ACC112 (cell line): ENCODE results near the gene RCOR1.

Experiments
- H2AFZ ChIP-seq: fragments of 200-600 bp; sonication (generic); one replicate; pipeline ENCODE4 v1.6.0; 2017; ENCODE audit warnings: antibody characterized with exemption, low read length; ENCODE audit not compliant: unreplicated experiment
- H3K27ac ChIP-seq: fragments of 200-600 bp; sonication (generic); 2 replicates; pipeline ENCODE4 v1.5.1; 2014; ENCODE audit warnings: low read depth, mild to moderate bottlenecking, antibody characterized with exemption, low read length, moderate library complexity
- H3K27me3 ChIP-seq: fragments of 200-600 bp; sonication (generic); 2 replicates; pipeline ENCODE4 v1.6.1; 2014; ENCODE audit warnings: mild to moderate bottlenecking, antibody characterized with exemption, low read length, moderate library complexity, mixed read lengths; ENCODE audit not compliant: insufficient read depth
- H3K36me3 ChIP-seq: fragments of 200-600 bp; sonication (generic); 2 replicates; pipeline ENCODE4 v1.6.1; 2016; ENCODE audit warnings: mild to moderate bottlenecking, antibody characterized with exemption, low read length, moderate library complexity, mixed read lengths; ENCODE audit not compliant: insufficient read depth
- H3K4me1 ChIP-seq: fragments of 200-600 bp; sonication (generic); one replicate; pipeline ENCODE4 v1.6.1; 2016; ENCODE audit warnings: low read length, mixed read lengths; ENCODE audit not compliant: insufficient read depth, unreplicated experiment, control insufficient read depth
- H3K4me3 ChIP-seq: fragments of 200-600 bp; sonication (generic); 2 replicates; pipeline ENCODE4 v1.5.1; 2014; ENCODE audit warnings: mild to moderate bottlenecking, low read depth, low read length
- H3K79me2 ChIP-seq: fragments of 200-600 bp; sonication (generic); one replicate; pipeline ENCODE4 v1.6.0; 2016; ENCODE audit warnings: low read length; ENCODE audit not compliant: control insufficient read depth, unreplicated experiment, insufficient read depth

RCOR1 gene

GRCh38 chr14:102556098-102556677 lies 36.3 kb upstream of the RCOR1 start:
- H3K27me3 ChIP-seq, result no peaks in the 10 kb centered on the region
- H3K27ac ChIP-seq, result no peak overlapping the region
- no peak overlapping the region for H2AFZ ChIP-seq
- no peaks in the 10 kb centered on the region for H3K79me2 ChIP-seq
- peak overlapping the region; percentile 85; the same call in 1 of the 2 replicates for H3K4me3 ChIP-seq
- no peaks in the 10 kb centered on the region for H3K36me3 ChIP-seq
- peaks cover 22% of the 10 kb centered on the region for H3K4me1 ChIP-seq

GRCh38 chr14:102557434-102558226 lies 34.8 kb upstream of the RCOR1 start:
- Histone ChIP-seq H3K79me2 (no peaks in the 10 kb centered on the region), H3K27ac (no peak overlapping the region), H3K4me1 (peaks cover 10% of the 10 kb centered on the region), H3K4me3 (no peak overlapping the region), H3K36me3 (no peaks in the 10 kb centered on the region), H2AFZ (no peak overlapping the region), H3K27me3 (no peaks in the 10 kb centered on the region)

GRCh38 chr14:102558556-102558955 lies 33.9 kb upstream of the RCOR1 start:
- Histone ChIP-seq H3K4me1 (peaks cover 5% of the 10 kb centered on the region), H3K27me3 (no peaks in the 10 kb centered on the region), H2AFZ (no peak overlapping the region)

GRCh38 chr14:102560458-102561261 lies 31.8 kb upstream of the RCOR1 start:
- no peaks in the 10 kb centered on the region for H3K4me1 ChIP-seq
- no peak overlapping the region for H3K4me3 ChIP-seq
- no peaks in the 10 kb centered on the region for H3K27me3 ChIP-seq
- H2AFZ ChIP-seq, result no peak overlapping the region
- no peaks in the 10 kb centered on the region for H3K36me3 ChIP-seq
- no peak overlapping the region for H3K27ac ChIP-seq
- H3K79me2 ChIP-seq, result no peaks in the 10 kb centered on the region

More at GRCh38 chr14:102558556-102558955, 33.9 kb upstream of the RCOR1 start:
- Histone ChIP-seq H3K4me3 (no peak overlapping the region), H3K79me2 (no peaks in the 10 kb centered on the region), H3K27ac (no peak overlapping the region), H3K36me3 (no peaks in the 10 kb centered on the region)

- H3K4me3 ChIP-seq, result no peak overlapping the region
- H3K4me1 ChIP-seq, result no peaks in the 10 kb centered on the region
- no peaks in the 10 kb centered on the region for H3K27me3 ChIP-seq
These were observed 27.0 kb upstream of the RCOR1 start for GRCh38 chr14:102565331-102565887.

GRCh38 chr14:102565959-102566358 lies 26.5 kb upstream of the RCOR1 start:
- Histone ChIP-seq H3K79me2 (no peaks in the 10 kb centered on the region), H3K27me3 (no peaks in the 10 kb centered on the region), H2AFZ (no peak overlapping the region), H3K4me1 (no peaks in the 10 kb centered on the region), H3K36me3 (no peaks in the 10 kb centered on the region), H3K4me3 (no peak overlapping the region), H3K27ac (no peak overlapping the region)

More at GRCh38 chr14:102565331-102565887, 27.0 kb upstream of the RCOR1 start:
- no peaks in the 10 kb centered on the region for H3K36me3 ChIP-seq
- no peak overlapping the region for H2AFZ ChIP-seq
- no peak overlapping the region for H3K27ac ChIP-seq
- H3K79me2 ChIP-seq, result no peaks in the 10 kb centered on the region

- H3K27me3 ChIP-seq, result no peaks in the 10 kb centered on the region
- no peak overlapping the region for H2AFZ ChIP-seq
- H3K36me3 ChIP-seq, result no peaks in the 10 kb centered on the region
- no peaks in the 10 kb centered on the region for H3K79me2 ChIP-seq
- H3K4me1 ChIP-seq, result no peaks in the 10 kb centered on the region
- no peak overlapping the region for H3K4me3 ChIP-seq
- no peak overlapping the region for H3K27ac ChIP-seq
These were observed 24.3 kb upstream of the RCOR1 start for GRCh38 chr14:102568115-102568614.

GRCh38 chr14:102570334-102570995 lies 22.0 kb upstream of the RCOR1 start:
- H3K4me1 ChIP-seq, result no peaks in the 10 kb centered on the region
- H3K27ac ChIP-seq, result no peak overlapping the region
- no peaks in the 10 kb centered on the region for H3K27me3 ChIP-seq
- no peaks in the 10 kb centered on the region for H3K79me2 ChIP-seq
- H2AFZ ChIP-seq, result no peak overlapping the region
- H3K4me3 ChIP-seq, result no peak overlapping the region
- H3K36me3 ChIP-seq, result no peaks in the 10 kb centered on the region

- Histone ChIP-seq H3K4me1 (no peaks in the 10 kb centered on the region), H3K27me3 (no peaks in the 10 kb centered on the region), H3K36me3 (no peaks in the 10 kb centered on the region), H3K27ac (no peak overlapping the region), H3K4me3 (no peak overlapping the region), H3K79me2 (no peaks in the 10 kb centered on the region), H2AFZ (no peak overlapping the region)
These were observed 21.4 kb upstream of the RCOR1 start for GRCh38 chr14:102571043-102571442.

- Histone ChIP-seq H3K27ac (no peak overlapping the region), H3K79me2 (no peaks in the 10 kb centered on the region), H3K4me1 (no peaks in the 10 kb centered on the region), H2AFZ (no peak overlapping the region), H3K4me3 (no peak overlapping the region), H3K27me3 (no peaks in the 10 kb centered on the region), H3K36me3 (no peaks in the 10 kb centered on the region)
These were observed 20.9 kb upstream of the RCOR1 start for GRCh38 chr14:102571478-102572042.
